Activated T-helper 1 cell treated with anti-CD3 and anti-CD28 coated beads, Interleukin-12 subunit alpha, Interleukin-12 subunit beta, Interleukin-2, Interleukin-4 antibody, amounts not matched to agents 30 ng/mL and 10 ng/mL and 1 ng/mL, durations not matched to agents 14 hours and 24 hours and 36 hours (primary cell): ENCODE data around the gene HMCES. TPM values are rescaled to one million over a fixed set of nuclear protein-coding genes. Genes with fewer than 3 reads are reported as not detected.
"Not testable (repeated sequence)": the region's sequence is repeated elsewhere in the genome, so short reads cannot be mapped to it uniquely, and the experiment has no call there.

Experiments
- DNase-seq: peaks from one replicate; pipeline ENCODE4 v3.0.0; 2021; ENCODE audit warnings: low spot score
- H3K27ac Mint-ChIP-seq: one replicate; pipeline ENCODE4 v1.8.0; 2021; ENCODE audit warnings: mild to moderate bottlenecking, mixed read lengths
- H3K27me3 Mint-ChIP-seq: one replicate; pipeline ENCODE4 v1.8.0; 2022; ENCODE audit warnings: mild to moderate bottlenecking, moderate library complexity, mixed read lengths; ENCODE audit not compliant: insufficient read depth
- H3K36me3 Mint-ChIP-seq: one replicate; pipeline ENCODE4 v1.8.0; 2021; ENCODE audit warnings: low read depth, mixed read lengths
- H3K4me1 Mint-ChIP-seq: one replicate; pipeline ENCODE4 v1.8.0; 2021; ENCODE audit warnings: low read depth, mixed read lengths
- H3K4me3 Mint-ChIP-seq: one replicate; pipeline ENCODE4 v1.8.0; 2021; ENCODE audit warnings: mild to moderate bottlenecking, moderate library complexity, mixed read lengths
- H3K9me3 Mint-ChIP-seq: one replicate; pipeline ENCODE4 v1.8.0; 2021; ENCODE audit warnings: mixed read lengths
- intact Hi-C: fragments of 100-400 bp; cut with micrococcal nuclease; formaldehyde crosslinking; loops from one replicate; pipeline ENCODE4 v1.15.1; 2024
- total RNA-seq: library from RNA; stranded (reverse); gene quantifications from 2 replicates; pipeline ENCODE4 v1.2.3, GENCODE V29; 2022

HMCES gene
- total RNA-seq, 1 donor from 2014 or later: 59.4 TPM

GRCh38 chr3:129320825-129321487, 42.3 kb downstream of the HMCES start:
- H3K36me3 Mint-ChIP-seq: no peaks in the 10 kb centered on the region
- no peaks in the 10 kb centered on the region for H3K9me3 Mint-ChIP-seq
- no peaks in the 10 kb centered on the region for H3K4me1 Mint-ChIP-seq
- intact Hi-C loops: no loop called here
- no peak overlapping the region for H3K4me3 Mint-ChIP-seq
- H3K27ac Mint-ChIP-seq: no peak overlapping the region
- no peaks in the 10 kb centered on the region for H3K27me3 Mint-ChIP-seq
- no peak for DNase-seq

GRCh38 chr3:129321887-129322286, 43.2 kb downstream of the HMCES start:
- H3K9me3 Mint-ChIP-seq: no peaks in the 10 kb centered on the region
- no peaks in the 10 kb centered on the region for H3K27me3 Mint-ChIP-seq
- H3K36me3 Mint-ChIP-seq: no peaks in the 10 kb centered on the region
- no peak overlapping the region for H3K4me3 Mint-ChIP-seq
- DNase-seq: no peak
- intact Hi-C loops: no loop called here
- no peaks in the 10 kb centered on the region for H3K4me1 Mint-ChIP-seq
- H3K27ac Mint-ChIP-seq: no peak overlapping the region

- no peak overlapping the region for H3K27ac Mint-ChIP-seq
- no peaks in the 10 kb centered on the region for H3K9me3 Mint-ChIP-seq
- no peaks in the 10 kb centered on the region for H3K27me3 Mint-ChIP-seq
- H3K4me3 Mint-ChIP-seq: no peak overlapping the region
- intact Hi-C loops: no loop called here
- H3K4me1 Mint-ChIP-seq: no peaks in the 10 kb centered on the region
- no peak for DNase-seq
- no peaks in the 10 kb centered on the region for H3K36me3 Mint-ChIP-seq
Observed at GRCh38 chr3:129323651-129324294, 45.1 kb downstream of the HMCES start.

- Mint-ChIP-seq H3K27ac (no peak overlapping the region), H3K36me3 (no peaks in the 10 kb centered on the region), H3K4me3 (no peak overlapping the region), H3K27me3 (no peaks in the 10 kb centered on the region), H3K9me3 (no peaks in the 10 kb centered on the region), H3K4me1 (no peaks in the 10 kb centered on the region)
- intact Hi-C loops: no loop called here
- DNase-seq: no peak
Observed at GRCh38 chr3:129324855-129325254, 46.2 kb downstream of the HMCES start.

GRCh38 chr3:129325383-129325782, 46.7 kb downstream of the HMCES start:
- Mint-ChIP-seq H3K27ac (no peak overlapping the region), H3K4me3 (no peak overlapping the region), H3K27me3 (no peaks in the 10 kb centered on the region), H3K9me3 (no peaks in the 10 kb centered on the region), H3K36me3 (no peaks in the 10 kb centered on the region), H3K4me1 (no peaks in the 10 kb centered on the region)
- intact Hi-C loops: no loop called here
- DNase-seq: no peak

- H3K4me3 Mint-ChIP-seq: no peak overlapping the region
- no peak overlapping the region for H3K27ac Mint-ChIP-seq
Observed at GRCh38 chr3:129326138-129326537, 47.5 kb downstream of the HMCES start.

GRCh38 chr3:129326595-129326994, 47.9 kb downstream of the HMCES start:
- Mint-ChIP-seq H3K9me3 (no peaks in the 10 kb centered on the region), H3K27ac (no peak overlapping the region), H3K27me3 (peaks cover 2% of the 10 kb centered on the region), H3K36me3 (no peaks in the 10 kb centered on the region), H3K4me3 (no peak overlapping the region), H3K4me1 (no peaks in the 10 kb centered on the region)
- DNase-seq: no peak
- intact Hi-C loops: no loop called here

More at GRCh38 chr3:129326138-129326537, 47.5 kb downstream of the HMCES start:
- H3K4me1 Mint-ChIP-seq: no peaks in the 10 kb centered on the region
- no peaks in the 10 kb centered on the region for H3K27me3 Mint-ChIP-seq
- no peaks in the 10 kb centered on the region for H3K36me3 Mint-ChIP-seq
- DNase-seq: no peak
- no peaks in the 10 kb centered on the region for H3K9me3 Mint-ChIP-seq
- intact Hi-C loops: no loop called here

- intact Hi-C loops: no loop called here
- no peaks in the 10 kb centered on the region for H3K36me3 Mint-ChIP-seq
- H3K9me3 Mint-ChIP-seq: no peaks in the 10 kb centered on the region
- no peak overlapping the region for H3K27ac Mint-ChIP-seq
- DNase-seq: no peak
- H3K4me3 Mint-ChIP-seq: no peak overlapping the region
- peaks cover 8% of the 10 kb centered on the region for H3K27me3 Mint-ChIP-seq
- H3K4me1 Mint-ChIP-seq: no peaks in the 10 kb centered on the region
Observed at GRCh38 chr3:129327510-129327909, 48.8 kb downstream of the HMCES start.

GRCh38 chr3:129329858-129330257, 51.2 kb downstream of the HMCES start:
- intact Hi-C loops: no loop called here
- Mint-ChIP-seq H3K36me3 (no peaks in the 10 kb centered on the region), H3K9me3 (no peaks in the 10 kb centered on the region), H3K4me3 (no peak overlapping the region), H3K27ac (no peak overlapping the region), H3K27me3 (peaks cover 17% of the 10 kb centered on the region), H3K4me1 (no peaks in the 10 kb centered on the region)
- DNase-seq: no peak

- peaks cover 17% of the 10 kb centered on the region for H3K27me3 Mint-ChIP-seq
- no peaks in the 10 kb centered on the region for H3K9me3 Mint-ChIP-seq
- H3K4me3 Mint-ChIP-seq: no peak overlapping the region
- DNase-seq: no peak
- no peaks in the 10 kb centered on the region for H3K4me1 Mint-ChIP-seq
- intact Hi-C loops: no loop called here
- no peaks in the 10 kb centered on the region for H3K36me3 Mint-ChIP-seq
- peak overlapping the region; percentile 12 for H3K27ac Mint-ChIP-seq
Observed at GRCh38 chr3:129330409-129330808, 51.7 kb downstream of the HMCES start.

- Mint-ChIP-seq H3K4me3 (no peak overlapping the region), H3K36me3 (no peaks in the 10 kb centered on the region), H3K9me3 (no peaks in the 10 kb centered on the region), H3K4me1 (no peaks in the 10 kb centered on the region), H3K27me3 (peaks cover 17% of the 10 kb centered on the region), H3K27ac (no peak overlapping the region)
- intact Hi-C loops: no loop called here
- DNase-seq: no peak
Observed at GRCh38 chr3:129333891-129334290, 55.2 kb downstream of the HMCES start.

GRCh38 chr3:129336093-129336706, 57.5 kb downstream of the HMCES start:
- no peaks in the 10 kb centered on the region for H3K4me1 Mint-ChIP-seq
- no peak overlapping the region for H3K4me3 Mint-ChIP-seq
- H3K27ac Mint-ChIP-seq: no peak overlapping the region
- H3K36me3 Mint-ChIP-seq: no peaks in the 10 kb centered on the region
- intact Hi-C loops: no loop called here
- no peak for DNase-seq
- H3K27me3 Mint-ChIP-seq: peaks cover 18% of the 10 kb centered on the region
- H3K9me3 Mint-ChIP-seq: no peaks in the 10 kb centered on the region

- H3K27ac Mint-ChIP-seq, H3K4me1 Mint-ChIP-seq, H3K27me3 Mint-ChIP-seq, H3K9me3 Mint-ChIP-seq, DNase-seq, H3K36me3 Mint-ChIP-seq, H3K4me3 Mint-ChIP-seq, intact Hi-C loops: not testable (repeated sequence)
Observed at GRCh38 chr3:129337719-129338118, 59.0 kb downstream of the HMCES start.
